ENCODE data around the gene SLC15A3. TPM values are rescaled to one million over a fixed set of nuclear protein-coding genes. Genes with fewer than 3 reads are reported as not detected.
A peak's percentile ranks its signal among the peaks of the same experiment; 100 is the strongest.

The SLC15A3 gene
- total RNA-seq, 4 donors from 2014 or later: 4.0 to 11.5 (median 7.9) TPM

- H3K27me3 ChIP-seq: peaks cover 0 to 13% (median 0%) of the 10 kb centered on the region in 4 donors
- intact Hi-C loops (cut with DNase I): no loop called here
- no peak for DNase-seq
- peaks cover 0 to 49% (median 3%) of the 10 kb centered on the region in 3 donors for H3K36me3 ChIP-seq
- TF ChIP-seq CTCF (IDR thresholded peaks at IDR 0.05) (no peak), POLR2A (IDR thresholded peaks at IDR 0.05) (no peak)
- no peaks in the 10 kb centered on the region for H3K9me3 ChIP-seq
- WGBS, 2 donors: no CpG with 5 or more reads among the region's 4 CpGs
- H3K27ac ChIP-seq: no peak overlapping the region
- peaks cover 4 to 42% (median 13%) of the 10 kb centered on the region in 3 donors for H3K4me1 ChIP-seq
- no peak overlapping the region for H3K4me3 ChIP-seq
Measured at GRCh38 chr11:60930394-60930793, 21.6 kb downstream of the SLC15A3 start.

GRCh38 chr11:60929764-60930163 lies 22.2 kb downstream of the SLC15A3 start:
- Histone ChIP-seq H3K4me1 (peaks cover 8 to 43% (median 20%) of the 10 kb centered on the region in 3 donors), H3K36me3 (peaks cover 0 to 49% (median 3%) of the 10 kb centered on the region in 3 donors), H3K9me3 (no peaks in the 10 kb centered on the region), H3K27me3 (peaks cover 0 to 19% (median 0%) of the 10 kb centered on the region in 4 donors), H3K27ac (no peak overlapping the region), H3K4me3 (no peak overlapping the region)
- WGBS, 2 donors: 78 to 79% methylated on average over 3 to 4 of the region's 4 CpGs
- DNase-seq: no peak
- intact Hi-C loops (cut with DNase I): no loop called here
- no peak for TF ChIP-seq CTCF (IDR thresholded peaks at IDR 0.05)
- TF ChIP-seq POLR2A (IDR thresholded peaks at IDR 0.05): no peak

- no peak for DNase-seq
- TF ChIP-seq CTCF (IDR thresholded peaks at IDR 0.05): no peak
- no peak for TF ChIP-seq POLR2A (IDR thresholded peaks at IDR 0.05)
- Histone ChIP-seq H3K27me3 (peaks cover 0 to 29% (median 0%) of the 10 kb centered on the region in 4 donors), H3K4me3 (no peak overlapping the region), H3K36me3 (peaks cover 0 to 40% (median 3%) of the 10 kb centered on the region in 3 donors), H3K4me1 (peaks cover 20 to 55% (median 28%) of the 10 kb centered on the region in 3 donors), H3K27ac (no peak overlapping the region), H3K9me3 (no peaks in the 10 kb centered on the region)
- WGBS, 2 donors: 85 to 100% methylated on average over 1 to 5 of the region's 20 CpGs
- intact Hi-C loops (cut with DNase I): no loop called here
Measured at GRCh38 chr11:60928563-60929001, 23.4 kb downstream of the SLC15A3 start.

- no peak for DNase-seq
- peaks cover 20 to 55% (median 25%) of the 10 kb centered on the region in 3 donors for H3K4me1 ChIP-seq
- peaks cover 0 to 30% (median 0%) of the 10 kb centered on the region in 4 donors for H3K27me3 ChIP-seq
- WGBS, 2 donors: 69 to 79% methylated on average over 5 to 10 of the region's 16 CpGs
- H3K4me3 ChIP-seq: no peak overlapping the region
- H3K27ac ChIP-seq: no peak overlapping the region
- peaks cover 4 to 49% (median 9%) of the 10 kb centered on the region in 3 donors for H3K36me3 ChIP-seq
- no peaks in the 10 kb centered on the region for H3K9me3 ChIP-seq
- intact Hi-C loops (cut with DNase I): no loop called here
- TF ChIP-seq CTCF (IDR thresholded peaks at IDR 0.05) (peak in 2 of 6 experiments; percentile 5 to 32), POLR2A (IDR thresholded peaks at IDR 0.05) (no peak)
Measured at GRCh38 chr11:60927600-60927999, 24.4 kb downstream of the SLC15A3 start.

GRCh38 chr11:60927061-60927592 lies 24.8 kb downstream of the SLC15A3 start:
- no peaks in the 10 kb centered on the region for H3K9me3 ChIP-seq
- H3K36me3 ChIP-seq: peaks cover 9 to 51% (median 13%) of the 10 kb centered on the region in 3 donors
- no peak overlapping the region for H3K27ac ChIP-seq
- H3K4me3 ChIP-seq: no peak overlapping the region
- DNase-seq: no peak
- intact Hi-C loops (cut with DNase I): no loop called here
- peaks cover 20 to 53% (median 23%) of the 10 kb centered on the region in 3 donors for H3K4me1 ChIP-seq
- H3K27me3 ChIP-seq: peaks cover 0 to 30% (median 0%) of the 10 kb centered on the region in 4 donors
- WGBS, 2 donors: 79 to 86% methylated on average over 1 to 6 of the region's 8 CpGs
- no peak for TF ChIP-seq POLR2A (IDR thresholded peaks at IDR 0.05)
- no peak for TF ChIP-seq CTCF (IDR thresholded peaks at IDR 0.05)

Measured in esophagus squamous epithelium (tissue), 5 donors.